IMR-90 (cell line): ENCODE data around the gene MAG. TPM values are rescaled to one million over a fixed set of nuclear protein-coding genes. Genes with fewer than 3 reads are reported as not detected.

Experiments
- ATAC-seq: fragments of 200-7000 bp; cut with Tn5 transposase; 2 replicates; pipeline ENCODE4 v1.9.1; 2020; ENCODE audit warnings: low read depth, mild to moderate bottlenecking, moderate library complexity
- BruUV-seq: library from RNA; stranded (reverse); fragments of 400-500 nt; replicated peaks from 2 replicates; lab custom pipeline; 2021; lab: Mats Ljungman, UMichigan
- CTCF ChIA-PET: fragments of 300-600 bp; formaldehyde crosslinking; extraction: SDS; loops from one replicate; lab custom pipeline; 2021; ENCODE audit warnings: antibody characterized with exemption; lab: Yijun Ruan, JAX
- POLR2A ChIA-PET: fragments of 300-600 bp; sonication (Branson Sonifier 250); formaldehyde crosslinking; loops from one replicate; lab custom pipeline; 2022; ENCODE audit warnings: antibody characterized with exemption; ENCODE audit not compliant: unreplicated experiment; lab: Charles Lee
- DNase-seq: peaks from one replicate; pipeline ENCODE4 v3.0.0; 2013
- H2AFZ ChIP-seq: replicated peaks from 2 replicates; pipeline ENCODE3; 2013; ENCODE audit warnings: low read length, mild to moderate bottlenecking; ENCODE audit not compliant: poor library complexity
- H2AK5ac ChIP-seq: 2 replicates; pipeline ENCODE4 v1.6.1; 2013; ENCODE audit warnings: low read depth, low read length, inconsistent platforms
- H2AK9ac ChIP-seq: replicated peaks from 2 replicates; pipeline ENCODE3; 2013; ENCODE audit warnings: mild to moderate bottlenecking, low read depth, low read length, moderate library complexity; ENCODE audit not compliant: poor library complexity
- H2BK120ac ChIP-seq: 2 replicates; pipeline ENCODE4 v1.6.1; 2013; ENCODE audit warnings: low read depth, low read length, inconsistent platforms
- H2BK15ac ChIP-seq: 3 replicates; pipeline ENCODE4 v1.6.1; 2013; ENCODE audit warnings: low read depth, low read length, inconsistent platforms
- H2BK20ac ChIP-seq: 2 replicates; pipeline ENCODE4 v1.6.1; 2013; ENCODE audit warnings: low read depth, mild to moderate bottlenecking, inconsistent platforms, low read length, moderate library complexity
- H2BK5ac ChIP-seq: 2 replicates; pipeline ENCODE4 v1.6.1; 2013; ENCODE audit warnings: mild to moderate bottlenecking, low read depth, low read length, inconsistent platforms; ENCODE audit not compliant: poor library complexity, severe bottlenecking
- H3K14ac ChIP-seq: replicated peaks from 2 replicates; pipeline ENCODE4 v1.6.1; 2013; ENCODE audit warnings: low read depth, low read length, inconsistent platforms
- H3K18ac ChIP-seq: 2 replicates; pipeline ENCODE4 v1.6.1; 2013; ENCODE audit warnings: low read depth, low read length, control low read depth
- H3K23ac ChIP-seq: 2 replicates; pipeline ENCODE4 v1.6.1; 2013; ENCODE audit warnings: low read depth, low read length, inconsistent platforms
- H3K27ac ChIP-seq: 2 replicates; pipeline ENCODE4 v1.5.1; 2013; ENCODE audit warnings: mild to moderate bottlenecking, control low read depth, low read length; ENCODE audit not compliant: insufficient read depth
- H3K27me3 ChIP-seq: 2 replicates; pipeline ENCODE4 v1.6.1; 2013; ENCODE audit warnings: low read length; ENCODE audit not compliant: control insufficient read depth, insufficient read depth
- H3K36me3 ChIP-seq: 2 replicates; pipeline ENCODE4 v1.6.1; 2013; ENCODE audit warnings: low read length, mixed read lengths; ENCODE audit not compliant: control insufficient read depth, insufficient read depth
- H3K4ac ChIP-seq: 2 replicates; pipeline ENCODE4 v1.6.1; 2013; ENCODE audit warnings: low read depth, low read length, inconsistent platforms
- H3K4me1 ChIP-seq: 2 replicates; pipeline ENCODE4 v1.6.1; 2013; ENCODE audit warnings: low read length, mixed read lengths; ENCODE audit not compliant: control insufficient read depth, insufficient read depth
- H3K4me2 ChIP-seq: 2 replicates; pipeline ENCODE4 v1.6.1; 2013; ENCODE audit warnings: low read depth, mild to moderate bottlenecking, control low read depth, low read length, moderate library complexity
- H3K4me3 ChIP-seq: 2 replicates; pipeline ENCODE4 v1.5.1; 2013; ENCODE audit warnings: low read depth, mild to moderate bottlenecking, control low read depth, low read length, moderate library complexity; ENCODE audit not compliant: insufficient read depth
- H3K56ac ChIP-seq: 2 replicates; pipeline ENCODE4 v1.6.1; 2013; ENCODE audit warnings: low read length, inconsistent platforms; ENCODE audit not compliant: insufficient read depth; ENCODE audit errors: extremely low read depth
- H3K79me1 ChIP-seq, 2 experiments: 2 replicates each; pipeline ENCODE4 v1.6.1; 2013; ENCODE audit warnings: low read length in 2 of 2, inconsistent platforms in 1 of 2, low read depth in 1 of 2
- H3K9ac ChIP-seq: 2 replicates; pipeline ENCODE4 v1.6.1; 2013; ENCODE audit warnings: low read depth, low read length, control low read depth
- H3K9me1 ChIP-seq: 2 replicates; pipeline ENCODE4 v1.6.1; 2013; ENCODE audit warnings: low read length, inconsistent platforms; ENCODE audit not compliant: insufficient read depth
- H3K9me3 ChIP-seq: 2 replicates; pipeline ENCODE4 v1.6.1; 2013; ENCODE audit warnings: low read length; ENCODE audit not compliant: control insufficient read depth, insufficient read depth
- H4K20me1 ChIP-seq: 2 replicates; pipeline ENCODE4 v1.6.1; 2013; ENCODE audit warnings: low read length, inconsistent platforms; ENCODE audit not compliant: insufficient read depth
- H4K5ac ChIP-seq: 2 replicates; pipeline ENCODE4 v1.6.1; 2013; ENCODE audit warnings: mild to moderate bottlenecking, low read depth, low read length, control low read depth
- H4K8ac ChIP-seq, 2 experiments: 2 replicates each; pipeline ENCODE4 v1.6.1; 2013; ENCODE audit warnings: low read depth in 2 of 2, low read length in 2 of 2, control low read depth in 1 of 2, inconsistent platforms in 1 of 2
- H4K91ac ChIP-seq: 2 replicates; pipeline ENCODE4 v1.6.1; 2013; ENCODE audit warnings: low read depth, low read length, inconsistent platforms; ENCODE audit not compliant: insufficient read depth
- BHLHE40 ChIP-seq: fragments of 150-350 bp; IDR thresholded peaks from 2 replicates; pipeline ENCODE4 v1.6.1; 2016; ENCODE audit warnings: mild to moderate bottlenecking, low read depth, low read length
- CEBPB ChIP-seq: IDR thresholded peaks from 2 replicates; pipeline ENCODE4 v1.6.1; 2012; ENCODE audit warnings: low read depth, low read length, improper control_type of control experiment
- ELK1 ChIP-seq: fragments of 150-350 bp; IDR thresholded peaks from 2 replicates; pipeline ENCODE4 v1.6.1; 2016; ENCODE audit warnings: low read depth, mild to moderate bottlenecking, low read length, moderate library complexity, borderline replicate concordance
- FOS ChIP-seq: fragments of 150-350 bp; IDR thresholded peaks from 2 replicates; pipeline ENCODE4 v1.6.1; 2016; ENCODE audit warnings: low read depth, low read length
- MAFK ChIP-seq: IDR thresholded peaks from 2 replicates; pipeline ENCODE4 v1.6.1; 2012; ENCODE audit warnings: low read depth, low read length, improper control_type of control experiment
- MXI1 ChIP-seq: IDR thresholded peaks from 2 replicates; pipeline ENCODE4 v1.6.1; 2012; ENCODE audit warnings: low read depth, mild to moderate bottlenecking, low read length, moderate library complexity, borderline replicate concordance
- POLR2A ChIP-seq: IDR thresholded peaks from 2 replicates; pipeline ENCODE4 v1.6.1; 2012; ENCODE audit warnings: mild to moderate bottlenecking, low read depth, low read length
- RCOR1 ChIP-seq: IDR thresholded peaks from 2 replicates; pipeline ENCODE4 v1.6.1; 2012; ENCODE audit warnings: mild to moderate bottlenecking, low read length, improper control_type of control experiment; ENCODE audit not compliant: insufficient replicate concordance
- SMC3 ChIP-seq: fragments of 150-350 bp; IDR thresholded peaks from 2 replicates; pipeline ENCODE4 v1.6.1; 2016; ENCODE audit warnings: low read depth, mild to moderate bottlenecking, antibody characterized with exemption, low read length, moderate library complexity
- USF2 ChIP-seq: fragments of 150-350 bp; IDR thresholded peaks from 2 replicates; pipeline ENCODE4 v1.6.1; 2017; ENCODE audit warnings: mild to moderate bottlenecking, antibody characterized with exemption, low read length, low read depth
- WGBS, 2 experiments: methylation state at CpG; one replicate each; pipeline versions ENCODE4 v1.1.5 to v1.1.7; 2013; ENCODE audit warnings: missing lambda C conversion rate in 2 of 2; ENCODE audit not compliant: insufficient read length in 1 of 2; ENCODE audit errors: extremely low coverage in 2 of 2; 5-methylcytosine and 5-hydroxymethylcytosine counted together
- dilution Hi-C: fragments of 300-500 bp; cut with HindIII; formaldehyde crosslinking; loops from one replicate; pipeline ENCODE4 v1.14.3; 2018; ENCODE audit warnings: low sequenced_read_pairs; ENCODE audit not compliant: unreplicated experiment
- in situ Hi-C: fragments of 300-500 bp; cut with MboI; formaldehyde crosslinking; loops from 3 replicates; pipeline ENCODE4 v1.14.3; 2019; ENCODE audit warnings: low sequenced_read_pairs, inconsistent platforms, mixed read lengths
- intact Hi-C: fragments of 100-400 bp; cut with micrococcal nuclease; formaldehyde crosslinking; loops from 2 replicates; pipeline ENCODE4 v1.10.0; 2022
- polyA plus RNA-seq, 3 experiments: library from polyadenylated mRNA; depleted of rRNA; stranded (reverse); fragments of >200 nt; gene quantifications; 2 replicates each; pipeline ENCODE4 v1.2.3, GENCODE V29; 2012; ENCODE audit warnings: low replicate concordance in 1 of 3
- total RNA-seq: library from RNA; depleted of rRNA; stranded (reverse); fragments of >200 nt; gene quantifications from 2 replicates; pipeline ENCODE4 v1.2.3, GENCODE V29; 2012

Gene MAG
- total and polyA plus RNA-seq, 2 of the 4 experiments (the other 2 are of a cell fraction), result not detected

DNA sequence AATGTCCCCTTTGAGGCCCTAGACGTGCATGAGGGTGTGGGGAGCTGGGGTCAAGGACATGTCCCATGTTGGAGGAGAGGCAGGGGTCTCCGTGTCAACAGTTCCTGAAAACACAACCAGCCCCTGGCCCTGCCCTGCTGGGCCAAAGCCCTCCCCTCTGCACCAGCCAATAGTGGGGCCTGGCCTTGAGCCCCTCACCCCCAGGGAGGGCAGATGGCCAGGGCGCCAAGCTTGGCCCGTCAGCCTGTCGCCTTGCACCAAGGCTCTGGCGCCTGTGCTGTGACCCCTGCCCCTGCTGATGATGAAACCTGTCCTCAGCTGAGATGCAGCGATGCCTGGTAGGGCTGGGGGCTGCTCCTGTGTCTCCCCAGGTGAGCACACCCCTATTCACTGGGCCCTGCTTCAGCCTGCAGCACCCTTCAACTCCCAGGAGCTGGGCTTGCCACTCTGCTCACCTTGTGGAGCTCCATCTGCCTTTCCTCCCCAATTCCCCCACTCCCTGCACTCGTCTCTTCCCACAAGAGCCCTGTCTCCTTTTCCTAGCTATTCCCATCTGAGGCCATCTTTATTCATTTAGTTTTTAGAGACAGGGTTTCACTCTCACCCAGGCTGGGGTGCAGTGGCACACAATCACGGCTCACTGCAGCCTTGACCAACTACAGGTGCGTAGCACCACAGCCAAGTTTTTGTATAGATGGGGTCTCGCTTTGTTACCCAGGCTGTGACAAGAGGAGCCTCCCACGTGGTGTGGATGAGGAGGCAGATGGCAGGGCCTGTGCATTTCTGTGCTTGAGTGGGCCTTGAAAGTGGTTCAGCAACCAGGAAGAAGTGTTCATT, 11.8 kb upstream of the MAG start:
- no peak overlapping the region for H3K4me2 ChIP-seq
- no CpG with 5 or more reads among the region's 12 CpGs for WGBS, 2 experiments
- no peak for DNase-seq
- H3K23ac ChIP-seq, result no peak overlapping the region
- intact Hi-C loops, result no loop called here
- no peak overlapping the region for H3K9ac ChIP-seq
- no peaks in the 10 kb centered on the region for H3K9me3 ChIP-seq
- no peak for ATAC-seq
- H3K79me1 ChIP-seq, result 0 out of 4 replicates have a peak, but pooled peaks cover 0 to 3% of the 10 kb centered on the region in 2 experiments
- POLR2A ChIA-PET, result no interaction called here
- H2AK5ac ChIP-seq, result no peak overlapping the region
- H2AFZ ChIP-seq, result no peak overlapping the region
- H2BK15ac ChIP-seq, result no peak overlapping the region
- no peak overlapping the region for H4K5ac ChIP-seq
- no peak overlapping the region for H4K91ac ChIP-seq
- no peaks in the 10 kb centered on the region for H3K9me1 ChIP-seq
- TF ChIP-seq MXI1 (no peak), USF2 (no peak), SMC3 (no peak), BHLHE40 (no peak), RCOR1 (no peak), ELK1 (no peak), FOS (no peak), POLR2A (no peak), CEBPB (no peak), MAFK (no peak)
- no peaks in the 10 kb centered on the region for H3K4me1 ChIP-seq
- H2BK120ac ChIP-seq, result no peak overlapping the region
- H3K18ac ChIP-seq, result no peak overlapping the region
- no peak overlapping the region for H2BK20ac ChIP-seq
- no peaks in the 10 kb centered on the region for H4K20me1 ChIP-seq
- H3K14ac ChIP-seq, result no peak overlapping the region
- H2BK5ac ChIP-seq, result no peak overlapping the region
- H2AK9ac ChIP-seq, result no peak overlapping the region
- no peak overlapping the region for H3K4me3 ChIP-seq
- in situ Hi-C loops, result no loop called here
- CTCF ChIA-PET, result no interaction called here
- H3K27me3 ChIP-seq, result peaks cover 27% of the 10 kb centered on the region
- no TSS peak for BruUV-seq
- no peak overlapping the region for H3K27ac ChIP-seq
- no peak overlapping the region for H3K4ac ChIP-seq
- H3K36me3 ChIP-seq, result peaks cover 16% of the 10 kb centered on the region; the same call in 1 of the 2 replicates
- no peak overlapping the region for H3K56ac ChIP-seq
- no peak overlapping the region for H4K8ac ChIP-seq
- dilution Hi-C loops, result no loop called here
